ENCODE measurements around the gene CDKN2AIP.

CDKN2AIP gene

GRCh38 chr4:183495184-183495583 is 50.7 kb downstream of the CDKN2AIP start:
- DNase-seq (ENCODE audit: low read depth in 2 of 2) = no peak
